Stimulated activated CD8-positive, alpha-beta memory T cell treated with anti-CD3 and anti-CD28 coated beads, Interleukin-4, amount 100 ng/mL, for 4 hours (primary cell): ENCODE results near the gene ANKRD44.
A peak's percentile ranks its signal among the peaks of the same experiment; 100 is the strongest.

Source experiments
- DNase-seq, 2 donors: peaks; one replicate each; pipeline ENCODE4 v3.0.0-alpha.2; 2020; ENCODE audit warnings: low read depth in 2 of 2, low spot score in 1 of 2

ANKRD44 gene

GRCh38 chr2:197322724-197323720, 12.4 kb upstream of the ANKRD44 start:
- DNase-seq, result no peak

GRCh38 chr2:197322143-197322542, 11.6 kb upstream of the ANKRD44 start:
- DNase-seq, result no peak

GRCh38 chr2:197315371-197315770, 4.8 kb upstream of the ANKRD44 start:
- DNase-seq, result no peak

- no peak for DNase-seq
Observed at GRCh38 chr2:197312186-197312585, 1.6 kb upstream of the ANKRD44 start.

- DNase-seq, result no peak
Observed at GRCh38 chr2:197311421-197312033, 947 bp upstream of the ANKRD44 start.

GRCh38 chr2:197310987-197311420, 424 bp upstream of the ANKRD44 start:
- no peak for DNase-seq

- DNase-seq, result peak in 1 of 2 donors; percentile 45
Observed at GRCh38 chr2:197309691-197310231, 819 bp downstream of the ANKRD44 start.

- DNase-seq, result no peak
Observed at GRCh38 chr2:197308996-197309690, 1.4 kb downstream of the ANKRD44 start.

GRCh38 chr2:197308585-197308984, 2.0 kb downstream of the ANKRD44 start:
- no peak for DNase-seq

- no peak for DNase-seq
Observed at GRCh38 chr2:197307933-197308521, 2.6 kb downstream of the ANKRD44 start.

GRCh38 chr2:197307236-197307932, 3.2 kb downstream of the ANKRD44 start:
- DNase-seq, result no peak

- no peak for DNase-seq
Observed at GRCh38 chr2:197306696-197307040, 3.9 kb downstream of the ANKRD44 start.

GRCh38 chr2:197306024-197306695, 4.4 kb downstream of the ANKRD44 start:
- DNase-seq, result no peak

- DNase-seq, result no peak
Observed at GRCh38 chr2:197304556-197305011, 6.0 kb downstream of the ANKRD44 start.

GRCh38 chr2:197300139-197300538, 10.4 kb downstream of the ANKRD44 start:
- no peak for DNase-seq

- DNase-seq, result no peak
Observed at GRCh38 chr2:197298609-197299008, 12.0 kb downstream of the ANKRD44 start.

- no peak for DNase-seq
Observed at GRCh38 chr2:197297772-197298318, 12.7 kb downstream of the ANKRD44 start.

GRCh38 chr2:197297266-197297665, 13.3 kb downstream of the ANKRD44 start:
- no peak for DNase-seq

GRCh38 chr2:197296835-197297234, 13.7 kb downstream of the ANKRD44 start:
- no peak for DNase-seq

GRCh38 chr2:197294260-197294659, 16.3 kb downstream of the ANKRD44 start:
- no peak for DNase-seq
